ENCODE measurements around the gene SMURF1.

DNA sequence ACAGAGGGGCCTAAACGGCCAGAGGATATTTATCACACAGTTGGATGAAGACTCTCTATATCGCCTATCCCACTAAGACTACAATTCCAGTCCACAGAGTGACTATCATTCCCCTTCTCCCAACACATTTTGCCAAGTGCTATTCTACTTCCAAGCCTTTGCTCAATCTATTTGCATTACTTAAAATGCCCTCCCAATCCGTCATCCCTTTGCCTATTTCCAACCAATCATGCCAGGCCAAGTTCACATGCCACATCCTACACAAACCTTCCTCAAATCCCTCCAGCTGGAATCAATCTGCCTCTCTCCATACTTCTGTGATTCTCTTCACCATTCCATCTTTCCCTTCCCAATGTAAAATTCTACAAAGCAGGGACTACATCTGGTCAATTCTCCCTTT lies 38.2 kb downstream of the SMURF1 start:
- TF ChIP-seq, protein P1, sequence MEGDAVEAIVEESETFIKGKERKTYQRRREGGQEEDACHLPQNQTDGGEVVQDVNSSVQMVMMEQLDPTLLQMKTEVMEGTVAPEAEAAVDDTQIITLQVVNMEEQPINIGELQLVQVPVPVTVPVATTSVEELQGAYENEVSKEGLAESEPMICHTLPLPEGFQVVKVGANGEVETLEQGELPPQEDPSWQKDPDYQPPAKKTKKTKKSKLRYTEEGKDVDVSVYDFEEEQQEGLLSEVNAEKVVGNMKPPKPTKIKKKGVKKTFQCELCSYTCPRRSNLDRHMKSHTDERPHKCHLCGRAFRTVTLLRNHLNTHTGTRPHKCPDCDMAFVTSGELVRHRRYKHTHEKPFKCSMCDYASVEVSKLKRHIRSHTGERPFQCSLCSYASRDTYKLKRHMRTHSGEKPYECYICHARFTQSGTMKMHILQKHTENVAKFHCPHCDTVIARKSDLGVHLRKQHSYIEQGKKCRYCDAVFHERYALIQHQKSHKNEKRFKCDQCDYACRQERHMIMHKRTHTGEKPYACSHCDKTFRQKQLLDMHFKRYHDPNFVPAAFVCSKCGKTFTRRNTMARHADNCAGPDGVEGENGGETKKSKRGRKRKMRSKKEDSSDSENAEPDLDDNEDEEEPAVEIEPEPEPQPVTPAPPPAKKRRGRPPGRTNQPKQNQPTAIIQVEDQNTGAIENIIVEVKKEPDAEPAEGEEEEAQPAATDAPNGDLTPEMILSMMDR (IDR thresholded peaks at IDR 0.05) = no peak
- TF ChIP-seq POLR2A (IDR thresholded peaks at IDR 0.05) (no peak), EP300 (IDR thresholded peaks at IDR 0.05) (no peak)
